ENCODE data around the gene REL.

REL gene

GRCh38 chr2:60964651-60965498 is 83.5 kb downstream of the REL start:
- no peak for DNase-seq (ENCODE audit: low read depth)

DNA sequence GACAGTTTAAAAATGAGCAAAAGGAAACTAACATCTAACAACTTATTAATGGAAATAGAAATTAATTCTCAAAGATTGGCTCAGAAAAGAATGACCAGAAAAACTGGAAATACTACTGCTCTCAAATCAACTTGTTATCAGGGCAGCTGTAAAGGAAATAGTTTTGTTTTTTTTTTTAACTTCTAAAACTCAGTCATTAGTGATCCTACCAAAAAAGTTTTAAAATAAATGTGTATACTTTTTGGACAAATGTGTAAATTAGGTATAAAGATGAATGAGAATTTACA is 84.1 kb downstream of the REL start:
- no peak for DNase-seq (ENCODE audit: low read depth)

- no peak for DNase-seq (ENCODE audit: low read depth)
Observed at GRCh38 chr2:60966507-60967405, 85.4 kb downstream of the REL start.

- no peak for DNase-seq (ENCODE audit: low read depth)
Observed at GRCh38 chr2:60972889-60973656, 91.7 kb downstream of the REL start.

DNA sequence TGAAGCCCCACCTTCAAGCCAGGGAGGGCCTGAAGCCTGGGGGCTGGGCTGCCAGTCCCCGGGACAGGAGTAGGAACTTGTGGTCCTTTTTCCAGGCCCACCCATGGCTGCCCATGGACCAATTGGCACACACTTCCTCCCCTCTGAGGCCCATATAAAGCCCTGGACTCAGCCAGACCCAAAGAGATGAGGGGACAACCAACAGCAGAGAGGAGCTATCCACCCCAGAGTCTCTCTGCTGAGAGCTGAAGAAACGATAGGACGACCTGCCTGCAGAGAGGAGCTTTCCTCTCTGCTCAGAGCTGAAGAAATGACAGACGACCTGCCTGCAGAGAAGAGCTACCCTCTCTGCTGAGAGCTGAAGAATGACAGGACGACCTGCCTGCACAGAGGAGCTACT is 92.3 kb downstream of the REL start:
- no peak for DNase-seq (ENCODE audit: low read depth)

DNA sequence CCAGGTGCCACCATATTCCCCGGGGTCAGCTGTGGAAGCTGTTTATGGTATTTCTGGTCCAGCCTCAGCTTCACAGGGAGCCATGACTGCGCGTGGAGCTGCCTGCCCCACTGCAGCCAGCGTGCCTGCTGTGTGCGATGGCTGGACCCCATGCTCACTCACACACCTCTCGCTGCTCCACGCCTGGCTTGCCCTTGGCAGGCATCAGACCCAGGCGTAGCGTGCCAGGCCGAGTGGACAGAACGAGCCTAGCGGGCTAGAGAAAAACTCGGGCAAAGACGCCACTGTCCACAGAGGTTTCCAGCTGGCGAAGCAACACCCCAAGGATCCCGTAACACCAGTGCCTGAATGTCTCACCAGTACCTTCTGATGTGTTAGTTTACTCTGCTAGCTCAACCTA is 93.3 kb downstream of the REL start:
- no peak for DNase-seq (ENCODE audit: low read depth)

Data from EH (cell line).